ENCODE measurements around the gene VPS16.

GRCh38 chr20:2817341-2817726 is 23.2 kb upstream of the VPS16 start:
- no peak for TF ChIP-seq TOX (CRISPR knock-in tag; IDR thresholded peaks at IDR 0.05; ENCODE audit: borderline replicate concordance)
- TF ChIP-seq ZFP3 (CRISPR knock-in tag; IDR thresholded peaks at IDR 0.05) = no peak
- no peak for TF ChIP-seq PATZ1 (CRISPR knock-in tag; IDR thresholded peaks at IDR 0.05; ENCODE audit: borderline replicate concordance)
- no peak for TF ChIP-seq SNAI2 (CRISPR knock-in tag; IDR thresholded peaks at IDR 0.05)

Data from SK-N-SH treated with all-trans-retinoic acid at 6 μM for 48 hours (cell line).